GM19099 (cell line): ENCODE results near the gene PTPRN2.

ENCODE experiments used
- POLR2A ChIP-seq: IDR thresholded peaks from 3 replicates; pipeline ENCODE4 v1.6.1; 2011; ENCODE audit warnings: low read depth; ENCODE audit not compliant: insufficient read length; ENCODE audit errors: extremely low read depth

PTPRN2 gene

DNA sequence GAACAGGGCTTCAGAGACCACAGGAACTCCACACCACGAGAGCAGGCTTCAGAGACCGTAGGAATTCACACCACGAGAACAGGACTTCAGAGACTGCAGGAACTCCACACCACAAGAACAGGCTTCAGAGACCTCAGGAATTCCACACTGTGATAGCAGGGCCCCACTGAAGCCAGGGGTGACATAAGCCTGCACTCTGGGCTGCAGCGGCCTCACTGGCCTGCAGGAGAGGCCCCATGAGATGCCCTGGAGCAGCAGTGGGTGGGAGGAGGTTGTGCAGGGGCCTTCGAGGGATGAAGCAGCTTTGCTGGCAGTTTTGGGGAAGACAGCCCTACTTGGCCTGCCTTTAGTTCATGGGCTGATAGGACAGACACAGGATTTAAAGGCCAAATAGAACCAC lies 614.7 kb downstream of the PTPRN2 start:
- TF ChIP-seq POLR2A: no peak

GRCh38 chr7:157971501-157971900 lies 616.1 kb downstream of the PTPRN2 start:
- no peak for TF ChIP-seq POLR2A

GRCh38 chr7:157970744-157971143 lies 616.9 kb downstream of the PTPRN2 start:
- no peak for TF ChIP-seq POLR2A

DNA sequence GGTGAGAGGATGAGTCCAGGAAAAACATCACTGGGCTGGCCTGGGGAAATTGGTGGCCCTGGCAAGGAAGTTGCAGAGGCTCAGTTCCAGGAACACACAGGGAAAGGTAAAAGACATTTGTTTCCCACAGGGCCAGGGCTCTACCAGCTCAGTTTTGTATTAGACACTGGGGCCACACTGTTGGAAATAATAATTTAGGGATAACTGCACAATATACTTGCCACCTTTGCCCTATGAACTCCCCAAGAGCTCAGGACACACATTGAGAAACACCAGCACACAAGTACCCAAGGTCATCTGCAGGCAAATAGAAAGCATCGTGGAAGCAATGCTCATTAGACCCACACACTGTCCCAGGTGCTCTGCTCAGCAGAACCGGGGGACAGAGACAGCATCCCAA lies 617.6 kb downstream of the PTPRN2 start:
- no peak for TF ChIP-seq POLR2A

DNA sequence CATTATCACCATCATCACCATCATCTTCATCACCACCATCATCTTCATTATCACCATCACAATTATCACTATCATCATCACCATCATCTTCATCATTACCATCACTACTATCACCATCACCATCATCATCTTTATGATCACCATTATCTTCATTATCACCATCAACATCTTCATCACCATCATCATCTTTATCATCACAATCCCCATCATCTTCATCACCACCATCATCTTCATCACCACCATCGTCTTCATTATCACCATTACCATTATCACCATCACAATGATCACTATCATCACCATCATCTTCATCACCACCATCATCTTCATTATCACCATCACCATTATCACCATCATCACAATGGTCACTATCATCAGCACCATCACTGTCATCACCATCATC lies 621.1 kb downstream of the PTPRN2 start:
- no peak for TF ChIP-seq POLR2A

DNA sequence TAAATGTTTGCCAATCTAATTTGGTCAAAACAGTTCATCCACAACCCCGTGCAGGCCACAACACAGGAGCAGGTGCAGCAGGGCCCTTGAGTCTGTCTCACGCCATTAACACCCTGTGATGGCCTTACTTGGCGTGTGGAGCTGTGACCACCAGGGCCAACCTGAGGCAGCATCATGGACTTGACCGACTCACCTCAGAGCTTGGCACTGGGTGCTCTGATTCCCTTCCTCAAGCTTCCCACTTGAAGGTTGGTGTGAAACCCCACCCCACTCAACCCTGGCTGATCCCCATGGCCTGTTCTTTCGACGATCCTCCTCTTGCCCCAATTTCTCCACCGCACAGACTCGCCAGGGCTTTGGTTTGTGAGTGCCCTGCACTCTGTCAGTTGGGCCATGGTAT lies 623.1 kb downstream of the PTPRN2 start:
- TF ChIP-seq POLR2A: no peak

DNA sequence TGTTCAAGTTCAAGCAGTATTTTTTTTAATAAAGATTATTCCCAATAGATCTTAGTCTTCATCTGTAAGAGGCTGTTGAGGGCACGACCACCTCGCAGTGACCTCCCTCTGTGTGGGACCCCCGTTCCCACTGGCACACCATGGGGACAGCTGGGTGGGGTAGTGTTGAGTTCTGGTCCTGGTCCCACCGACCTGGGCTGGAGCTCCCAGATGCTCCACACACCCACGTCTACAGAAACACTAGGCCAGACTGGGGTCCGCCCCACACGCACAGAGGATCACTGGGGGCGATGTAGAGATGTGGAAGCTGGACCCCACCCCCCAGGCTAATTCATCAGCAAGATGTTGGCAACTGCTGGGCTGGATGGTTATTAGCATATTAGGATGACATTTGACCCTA lies 623.6 kb downstream of the PTPRN2 start:
- TF ChIP-seq POLR2A: no peak

GRCh38 chr7:157963526-157963925 lies 624.1 kb downstream of the PTPRN2 start:
- no peak for TF ChIP-seq POLR2A

GRCh38 chr7:157962458-157963306 lies 624.9 kb downstream of the PTPRN2 start:
- no peak for TF ChIP-seq POLR2A

DNA sequence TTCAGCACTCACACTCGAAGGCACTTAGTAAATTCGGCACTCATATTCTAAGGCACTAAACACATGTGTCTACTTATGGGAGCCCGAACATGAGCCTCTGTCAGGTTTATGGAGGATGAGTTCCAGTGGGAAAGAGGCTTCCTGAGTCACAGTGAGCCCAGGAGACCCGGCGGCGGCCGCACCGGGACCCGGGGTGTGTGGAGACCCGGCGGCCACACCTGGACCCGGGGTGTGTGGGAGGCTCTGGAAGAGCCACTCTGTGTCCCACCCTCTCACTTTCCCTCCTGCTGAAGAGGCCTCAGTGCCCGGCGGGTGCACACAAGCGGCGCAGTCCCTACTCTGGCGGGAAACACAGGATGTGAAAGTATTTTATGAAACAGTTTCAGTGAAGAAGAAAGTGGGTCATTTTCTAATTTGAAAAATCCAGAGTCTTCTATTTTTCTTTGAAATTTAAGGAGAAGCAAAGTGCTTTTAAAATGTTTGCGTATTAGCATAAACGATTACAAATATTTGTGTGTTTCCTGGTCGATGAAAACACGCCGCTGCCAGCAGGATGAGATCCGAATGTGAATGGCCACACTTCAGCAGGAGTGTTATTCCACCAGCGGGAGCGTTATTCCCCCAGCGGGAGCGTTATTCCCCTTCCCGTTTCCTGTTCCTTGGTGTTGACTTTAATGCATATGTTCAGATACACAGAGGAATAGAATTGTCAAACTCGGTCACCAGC lies 625.7 kb downstream of the PTPRN2 start:
- TF ChIP-seq POLR2A: no peak

DNA sequence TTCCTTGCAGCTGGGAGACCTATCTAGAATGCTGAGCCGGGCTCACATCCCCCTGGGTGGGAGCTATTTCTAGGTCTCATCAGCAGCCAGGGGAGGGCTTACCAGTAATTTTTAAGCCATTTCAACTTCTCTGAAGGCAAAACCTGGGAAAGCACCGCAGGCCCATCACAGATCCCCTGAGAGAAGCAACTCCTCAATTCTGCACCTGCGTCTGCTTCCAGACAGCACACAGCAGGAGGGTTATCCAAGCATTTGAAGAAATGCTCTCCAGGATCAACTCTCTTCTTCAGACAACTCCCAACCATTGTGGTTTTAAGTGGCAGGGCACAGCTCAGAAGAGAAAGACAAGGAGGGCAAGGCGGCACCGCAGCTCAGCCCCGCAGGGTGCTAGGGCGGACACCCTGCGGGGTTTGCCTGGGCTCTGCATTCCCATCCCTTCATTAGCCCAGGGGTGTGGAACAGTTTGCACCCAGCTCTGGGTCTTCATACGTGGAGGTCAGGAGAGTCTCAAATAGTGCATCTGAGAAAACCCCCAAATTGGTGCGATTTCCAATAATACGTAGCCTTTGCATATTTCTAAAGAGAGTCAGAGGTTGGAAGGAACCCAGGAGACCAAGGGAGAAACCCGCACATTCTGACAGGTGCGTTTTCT lies 632.1 kb downstream of the PTPRN2 start:
- TF ChIP-seq POLR2A: no peak

DNA sequence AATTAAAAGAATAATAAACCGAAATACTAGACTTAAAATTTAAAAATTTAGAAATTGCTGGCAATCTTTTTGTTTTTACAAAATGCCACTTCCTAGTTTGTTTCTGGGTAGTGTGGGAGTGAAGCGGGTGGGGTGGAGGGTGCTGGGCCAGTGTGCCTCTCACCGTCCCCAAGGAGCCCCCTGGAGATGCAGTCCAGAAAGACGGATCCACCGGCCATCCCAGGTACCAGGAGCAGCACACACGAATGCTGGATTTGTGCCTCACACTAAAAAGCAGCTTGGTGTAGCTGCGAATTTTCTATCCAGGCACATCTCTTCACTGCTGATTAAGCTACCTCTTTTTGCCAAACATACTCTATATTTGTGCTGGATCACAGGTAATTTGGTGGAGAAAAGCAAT lies 632.7 kb downstream of the PTPRN2 start:
- TF ChIP-seq POLR2A: no peak

DNA sequence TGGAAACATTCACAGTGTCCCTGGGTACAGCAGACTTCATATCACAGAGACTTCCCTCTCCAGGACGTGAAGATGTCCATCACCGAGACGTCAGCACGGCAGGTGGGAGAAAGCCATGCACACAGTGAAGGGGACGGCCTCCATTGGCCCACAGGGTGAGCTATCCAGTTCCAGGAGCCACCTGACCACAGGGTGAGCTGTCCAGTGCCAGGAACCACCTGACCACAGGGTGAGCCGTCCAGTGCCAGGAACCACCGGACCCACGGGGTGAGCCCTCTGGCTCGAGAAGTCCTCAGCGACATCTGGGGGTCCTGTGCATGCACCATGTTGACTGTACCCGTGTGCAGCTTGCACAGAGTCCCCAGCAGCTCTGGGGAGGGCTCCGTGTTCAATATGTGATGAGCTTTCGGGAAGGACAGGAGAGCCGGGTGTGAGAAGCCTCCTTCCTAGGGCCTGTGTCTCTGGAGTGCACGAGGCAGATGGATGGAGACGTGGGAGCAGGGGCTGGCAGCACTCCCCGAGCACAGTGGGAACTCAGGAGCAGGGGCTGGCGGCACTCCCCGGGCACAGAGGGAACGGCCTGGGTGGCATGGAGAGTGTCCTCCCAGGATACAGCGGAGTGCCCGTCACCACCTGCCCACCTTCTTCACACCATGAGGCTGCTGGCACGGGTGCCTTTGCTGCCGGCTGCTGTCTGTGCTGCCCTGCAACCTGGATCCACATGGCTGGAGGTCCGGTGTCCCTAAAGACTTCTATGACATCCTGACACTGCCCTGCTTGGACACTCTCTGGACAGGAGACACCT lies 634.6 kb downstream of the PTPRN2 start:
- no peak for TF ChIP-seq POLR2A

DNA sequence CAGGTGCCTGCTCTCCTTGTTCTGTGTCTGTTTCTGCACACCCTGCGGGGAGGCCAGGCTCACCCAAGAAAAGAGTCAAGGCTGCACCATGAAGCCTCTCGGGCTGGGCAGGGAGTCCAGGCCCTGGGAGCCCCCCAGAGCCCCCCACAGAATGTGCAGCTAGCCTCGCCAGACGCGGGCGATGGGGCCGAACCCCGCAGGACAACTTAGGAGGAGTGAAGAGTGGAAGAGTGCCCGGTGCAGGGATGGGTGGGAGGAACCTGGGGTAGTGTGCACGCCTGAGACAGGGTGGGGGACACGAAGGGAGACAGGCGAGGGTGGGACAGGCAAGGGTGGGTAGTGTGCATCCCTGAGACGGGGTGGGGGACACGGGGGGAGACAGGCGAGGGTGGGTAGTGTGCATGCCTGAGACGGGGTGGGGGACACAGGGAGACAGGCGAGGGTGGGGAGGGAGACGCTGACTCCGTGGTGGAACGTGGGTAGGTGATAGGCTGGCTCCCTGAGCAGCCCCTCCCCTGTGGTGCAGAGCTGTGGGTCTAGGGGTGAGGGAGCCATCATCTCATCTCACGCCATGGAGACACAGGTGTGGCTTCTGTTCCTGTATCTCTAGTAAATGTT lies 635.5 kb downstream of the PTPRN2 start:
- TF ChIP-seq POLR2A: no peak
